ENCODE results near the gene CDC42BPA. TPM values are rescaled to one million over a fixed set of nuclear protein-coding genes. Genes with fewer than 3 reads are reported as not detected.

CDC42BPA gene
- total RNA-seq, 2 donors from 2014 or later: 2.7 to 2.9 TPM

DNA sequence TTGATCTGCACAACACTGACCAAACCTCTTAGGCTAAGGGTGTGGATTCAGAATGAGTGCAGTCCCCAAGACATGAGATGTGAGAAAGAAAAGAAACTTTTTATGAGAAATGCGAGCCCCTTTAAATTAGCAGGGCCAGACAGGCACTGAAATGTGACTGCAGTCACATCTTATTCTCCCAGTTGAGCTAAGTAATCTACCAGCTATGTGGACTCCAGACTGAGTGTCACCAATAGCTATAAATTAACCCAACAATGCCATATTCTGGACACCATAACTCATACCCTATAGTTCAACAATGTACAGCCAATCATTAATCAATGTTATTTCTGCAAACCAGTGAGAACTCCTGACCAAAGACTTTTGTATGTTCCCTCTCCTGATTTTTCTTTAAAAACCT, 225.0 kb downstream of the CDC42BPA start:
- Mint-ChIP-seq H3K4me3 (no peak overlapping the region), H3K27me3 (peaks cover 3% of the 10 kb centered on the region), H3K36me3 (ENCODE audit: low read depth) (no peaks in the 10 kb centered on the region), H3K27ac (no peak overlapping the region), H3K9me3 (no peaks in the 10 kb centered on the region), H3K4me1 (no peaks in the 10 kb centered on the region)
- no peak for ATAC-seq (replicated peaks)

GRCh38 chr1:227092069-227092468, 226.2 kb downstream of the CDC42BPA start:
- Mint-ChIP-seq H3K36me3 (ENCODE audit: low read depth) (no peaks in the 10 kb centered on the region), H3K27me3 (peaks cover 4% of the 10 kb centered on the region), H3K4me3 (no peak overlapping the region), H3K27ac (no peak overlapping the region), H3K9me3 (no peaks in the 10 kb centered on the region), H3K4me1 (no peaks in the 10 kb centered on the region)
- ATAC-seq (replicated peaks): no peak

DNA sequence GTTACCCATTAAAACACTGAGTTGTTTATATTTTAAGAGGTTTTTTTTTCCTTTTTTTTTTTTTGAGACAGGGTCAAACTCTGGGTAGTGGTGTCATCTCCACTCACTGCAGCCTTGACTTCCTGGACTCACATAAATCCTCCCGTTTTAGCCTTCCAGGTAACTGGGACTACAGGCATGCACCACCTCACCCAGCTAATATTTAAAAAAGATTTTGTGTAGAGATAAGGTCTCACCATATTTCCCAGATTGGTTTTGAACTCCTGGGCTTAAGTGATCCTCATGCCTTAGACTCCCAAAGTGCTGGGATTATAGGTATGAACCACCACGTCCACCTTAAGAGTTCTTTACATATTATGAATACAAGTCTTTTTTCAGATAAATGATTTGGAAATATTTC, 231.7 kb downstream of the CDC42BPA start:
- ATAC-seq (replicated peaks): no peak
- Mint-ChIP-seq H3K4me1 (no peaks in the 10 kb centered on the region), H3K27me3 (peaks cover 19% of the 10 kb centered on the region)

DNA sequence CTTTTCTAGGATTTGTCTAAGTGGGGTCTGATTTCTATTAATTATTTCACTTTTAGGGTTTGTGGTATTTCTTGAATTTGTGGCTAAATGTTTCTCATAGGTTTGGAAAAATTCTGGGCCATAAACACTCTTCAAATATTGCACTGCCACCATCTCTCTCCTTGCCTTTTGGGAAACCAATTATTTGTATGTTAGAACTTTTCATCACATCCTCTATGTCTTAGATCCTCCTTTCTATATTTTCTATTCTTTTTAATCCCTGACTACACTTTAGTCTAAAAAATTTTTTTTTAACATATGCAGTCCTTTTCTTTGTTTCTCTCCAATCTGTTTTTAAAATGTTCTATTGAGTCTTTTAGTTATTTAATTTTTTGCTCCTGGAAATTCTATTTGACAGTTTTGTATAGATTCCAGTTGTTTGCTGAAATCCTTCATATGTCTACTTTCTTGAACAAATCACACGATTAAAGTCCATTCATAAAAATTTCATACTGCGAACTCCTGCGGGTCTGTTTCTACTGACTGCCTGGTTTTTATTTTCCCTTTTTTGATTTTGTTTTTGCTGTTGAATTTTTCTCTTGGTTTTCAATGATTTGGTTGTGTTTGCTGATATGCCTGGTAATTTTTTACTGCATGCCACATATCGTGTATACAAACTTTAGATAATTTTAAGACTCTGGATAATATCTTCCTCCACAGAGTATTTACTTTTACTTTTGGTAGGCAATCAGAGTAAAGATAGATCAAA, 235.1 kb downstream of the CDC42BPA start:
- no peaks in the 10 kb centered on the region for H3K4me1 Mint-ChIP-seq
- H3K9me3 Mint-ChIP-seq: peaks cover 5% of the 10 kb centered on the region
- H3K4me3 Mint-ChIP-seq: no peak overlapping the region
- no peak overlapping the region for H3K27ac Mint-ChIP-seq
- H3K27me3 Mint-ChIP-seq: peaks cover 22% of the 10 kb centered on the region
- no peak for ATAC-seq (replicated peaks)
- H3K36me3 Mint-ChIP-seq (ENCODE audit: low read depth): no peaks in the 10 kb centered on the region

More for the DNA sequence above, 231.7 kb downstream of the CDC42BPA start:
- Mint-ChIP-seq H3K36me3 (ENCODE audit: low read depth) (no peaks in the 10 kb centered on the region), H3K9me3 (peaks cover 5% of the 10 kb centered on the region), H3K4me3 (no peak overlapping the region), H3K27ac (no peak overlapping the region)

GRCh38 chr1:227077783-227078182, 240.5 kb downstream of the CDC42BPA start:
- Mint-ChIP-seq H3K9me3 (peaks cover 1% of the 10 kb centered on the region), H3K4me3 (no peak overlapping the region), H3K4me1 (peaks cover 4% of the 10 kb centered on the region), H3K27me3 (peaks cover 21% of the 10 kb centered on the region), H3K36me3 (ENCODE audit: low read depth) (no peaks in the 10 kb centered on the region), H3K27ac (no peak overlapping the region)
- ATAC-seq (replicated peaks): no peak

DNA sequence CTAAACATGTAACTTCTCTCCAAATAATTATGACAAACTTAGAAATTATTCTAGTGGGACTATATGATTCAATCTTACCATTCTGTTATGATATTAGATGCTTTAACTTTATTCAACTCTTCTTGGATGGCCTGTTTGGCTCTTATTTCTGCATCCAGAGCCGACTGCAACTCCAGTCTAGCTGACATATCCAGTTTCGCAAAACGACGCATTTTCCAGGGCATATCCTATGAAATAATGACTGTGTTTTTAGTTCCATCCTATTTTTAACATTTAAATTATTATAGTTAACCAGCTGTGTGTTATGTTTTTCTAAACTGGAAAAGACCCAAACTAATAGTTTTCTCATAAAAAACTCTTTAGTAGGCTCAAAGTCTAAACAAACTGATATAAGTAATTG, 244.5 kb downstream of the CDC42BPA start:
- no peaks in the 10 kb centered on the region for H3K36me3 Mint-ChIP-seq (ENCODE audit: low read depth)
- H3K4me1 Mint-ChIP-seq: peaks cover 5% of the 10 kb centered on the region
- no peaks in the 10 kb centered on the region for H3K9me3 Mint-ChIP-seq
- no peak overlapping the region for H3K27ac Mint-ChIP-seq
- no peak overlapping the region for H3K4me3 Mint-ChIP-seq
- no peak for ATAC-seq (replicated peaks)
- H3K27me3 Mint-ChIP-seq: peaks cover 19% of the 10 kb centered on the region

DNA sequence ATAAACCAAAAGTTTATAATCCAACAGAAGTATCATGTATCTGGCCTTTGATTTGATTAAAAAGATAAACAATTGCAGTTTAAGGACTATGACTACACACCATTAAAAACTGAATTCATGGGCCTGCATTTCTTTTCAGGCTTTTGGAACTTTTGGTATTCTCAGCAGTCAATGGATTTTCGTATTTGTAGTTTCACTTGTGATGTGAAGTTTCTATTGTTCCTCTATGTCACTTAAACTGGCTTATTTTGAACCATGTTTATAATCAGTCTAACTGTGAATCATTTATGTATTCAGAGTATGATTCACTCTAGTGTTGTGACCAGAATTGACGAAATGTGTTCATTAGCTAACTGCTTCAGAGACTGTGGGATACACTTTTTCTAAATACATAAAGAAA, 245.3 kb downstream of the CDC42BPA start:
- H3K4me3 Mint-ChIP-seq: peak overlapping the region; percentile 19
- peaks cover 16% of the 10 kb centered on the region for H3K27me3 Mint-ChIP-seq
- H3K36me3 Mint-ChIP-seq (ENCODE audit: low read depth): no peaks in the 10 kb centered on the region
- H3K4me1 Mint-ChIP-seq: peaks cover 5% of the 10 kb centered on the region
- peak overlapping the region; percentile 64 for H3K27ac Mint-ChIP-seq
- H3K9me3 Mint-ChIP-seq: no peaks in the 10 kb centered on the region
- ATAC-seq (replicated peaks): peak; percentile 99

DNA sequence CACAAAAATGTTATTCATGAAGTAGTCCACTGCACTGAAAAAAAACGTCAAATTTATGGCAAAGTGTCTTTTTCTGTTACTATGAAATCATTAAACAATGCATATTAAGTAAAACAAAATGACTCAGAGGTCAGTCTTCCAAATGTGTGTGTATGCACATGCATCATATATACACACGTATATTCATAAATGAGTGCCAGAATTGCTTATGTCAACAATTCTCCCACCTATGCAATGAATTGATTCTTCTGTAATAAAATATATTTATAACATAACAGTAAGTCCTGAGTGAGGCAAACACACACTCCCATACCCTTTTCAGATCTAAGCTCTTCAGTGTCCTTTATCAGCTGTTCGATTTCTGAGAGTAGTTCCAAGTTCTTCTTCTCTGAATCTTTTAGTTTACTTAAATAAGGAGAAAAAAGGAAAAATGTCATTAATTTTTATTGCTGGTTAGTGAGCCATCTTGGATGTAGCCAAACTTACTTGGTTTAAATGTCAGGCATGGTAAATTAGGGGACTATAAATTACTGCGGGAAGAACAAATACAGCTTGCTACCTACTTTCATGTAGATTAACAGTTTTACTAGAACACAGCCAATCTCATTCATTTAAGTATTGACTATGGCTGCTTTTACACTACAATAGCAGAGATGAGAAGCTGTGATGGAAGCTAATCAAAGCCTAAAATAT, 246.3 kb downstream of the CDC42BPA start:
- H3K27ac Mint-ChIP-seq: no peak overlapping the region
- H3K9me3 Mint-ChIP-seq: no peaks in the 10 kb centered on the region
- peaks cover 5% of the 10 kb centered on the region for H3K4me1 Mint-ChIP-seq
- peaks cover 10% of the 10 kb centered on the region for H3K27me3 Mint-ChIP-seq
- H3K4me3 Mint-ChIP-seq: no peak overlapping the region
- H3K36me3 Mint-ChIP-seq (ENCODE audit: low read depth): no peaks in the 10 kb centered on the region
- no peak for ATAC-seq (replicated peaks)

- Mint-ChIP-seq H3K27me3 (peaks cover 10% of the 10 kb centered on the region), H3K4me1 (peaks cover 5% of the 10 kb centered on the region), H3K27ac (no peak overlapping the region), H3K9me3 (no peaks in the 10 kb centered on the region), H3K4me3 (no peak overlapping the region), H3K36me3 (ENCODE audit: low read depth) (no peaks in the 10 kb centered on the region)
- ATAC-seq (replicated peaks): no peak
Measured at GRCh38 chr1:227070638-227071285, 247.5 kb downstream of the CDC42BPA start.

DNA sequence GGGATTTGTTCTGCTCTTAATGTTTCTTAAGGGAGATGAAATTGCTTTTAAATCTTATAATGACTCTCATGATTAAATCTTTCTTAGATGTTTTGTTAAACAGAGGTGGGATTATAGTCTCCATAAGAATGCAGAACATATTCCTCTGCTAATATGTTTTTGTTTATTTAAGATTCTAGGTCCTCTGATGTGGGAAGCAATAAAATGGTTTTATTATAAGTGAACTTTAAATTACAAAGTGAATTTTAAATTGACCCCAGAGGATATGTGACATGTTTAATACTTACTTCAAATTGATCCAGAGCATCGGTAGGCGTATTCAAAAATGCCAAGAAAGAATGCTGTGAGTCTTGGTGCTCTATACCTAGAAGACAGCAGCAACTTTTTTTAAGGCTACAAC, 248.8 kb downstream of the CDC42BPA start:
- H3K9me3 Mint-ChIP-seq: no peaks in the 10 kb centered on the region
- peaks cover 11% of the 10 kb centered on the region for H3K27me3 Mint-ChIP-seq
- no peaks in the 10 kb centered on the region for H3K36me3 Mint-ChIP-seq (ENCODE audit: low read depth)
- H3K4me3 Mint-ChIP-seq: no peak overlapping the region
- peaks cover 5% of the 10 kb centered on the region for H3K4me1 Mint-ChIP-seq
- ATAC-seq (replicated peaks): no peak
- H3K27ac Mint-ChIP-seq: no peak overlapping the region

GRCh38 chr1:227068883-227069282, 249.4 kb downstream of the CDC42BPA start:
- H3K27ac Mint-ChIP-seq: no peak overlapping the region
- ATAC-seq (replicated peaks): no peak
- no peaks in the 10 kb centered on the region for H3K9me3 Mint-ChIP-seq
- H3K27me3 Mint-ChIP-seq: peaks cover 11% of the 10 kb centered on the region
- peaks cover 5% of the 10 kb centered on the region for H3K4me1 Mint-ChIP-seq
- no peak overlapping the region for H3K4me3 Mint-ChIP-seq
- no peaks in the 10 kb centered on the region for H3K36me3 Mint-ChIP-seq (ENCODE audit: low read depth)

GRCh38 chr1:227066999-227067398, 251.3 kb downstream of the CDC42BPA start:
- Mint-ChIP-seq H3K9me3 (no peaks in the 10 kb centered on the region), H3K4me3 (no peak overlapping the region), H3K36me3 (ENCODE audit: low read depth) (no peaks in the 10 kb centered on the region), H3K27me3 (peaks cover 15% of the 10 kb centered on the region), H3K4me1 (no peaks in the 10 kb centered on the region), H3K27ac (no peak overlapping the region)
- no peak for ATAC-seq (replicated peaks)

DNA sequence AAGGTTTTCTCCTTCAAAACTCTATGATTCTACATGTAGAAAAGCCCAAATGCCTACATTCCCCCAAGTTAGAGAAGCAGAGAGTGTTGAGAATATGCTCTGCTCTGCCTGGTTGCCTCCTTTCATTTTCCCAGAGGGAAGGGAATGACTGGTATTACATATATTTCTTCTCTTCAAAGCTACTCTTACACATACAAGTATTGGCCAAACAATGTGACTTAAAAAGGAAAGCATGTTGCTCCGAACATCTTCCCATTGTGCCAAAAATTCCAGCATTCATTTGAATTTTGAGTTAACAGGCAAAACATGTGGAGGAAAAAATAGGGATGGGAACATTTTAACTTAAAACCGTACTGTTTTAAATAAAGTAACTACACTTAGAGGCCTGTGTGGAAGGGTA, 253.0 kb downstream of the CDC42BPA start:
- Mint-ChIP-seq H3K4me3 (no peak overlapping the region), H3K27ac (no peak overlapping the region)

DNA sequence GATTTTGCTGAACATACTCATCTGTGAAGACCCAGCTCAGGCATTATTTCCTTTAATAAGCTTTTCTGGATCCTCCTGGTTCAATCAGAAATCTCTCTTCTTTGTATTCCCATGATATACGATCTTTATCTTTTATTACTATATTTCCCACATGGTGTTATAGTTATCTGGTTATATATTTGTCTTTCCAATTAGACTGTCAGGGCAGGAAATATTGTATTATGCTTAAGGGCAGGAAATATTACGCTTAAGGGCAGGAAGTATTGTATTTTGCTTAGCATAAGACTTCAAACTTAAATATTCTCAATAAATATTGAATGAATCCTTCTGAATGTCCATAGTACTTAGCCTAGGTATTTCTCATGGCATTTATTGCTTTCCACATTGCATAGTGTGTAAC, 256.0 kb downstream of the CDC42BPA start:
- Mint-ChIP-seq H3K4me3 (no peak overlapping the region), H3K9me3 (peaks cover 3% of the 10 kb centered on the region), H3K27ac (no peak overlapping the region), H3K4me1 (no peaks in the 10 kb centered on the region), H3K36me3 (ENCODE audit: low read depth) (no peaks in the 10 kb centered on the region), H3K27me3 (peaks cover 18% of the 10 kb centered on the region)
- no peak for ATAC-seq (replicated peaks)

More for the DNA sequence above, 253.0 kb downstream of the CDC42BPA start:
- Mint-ChIP-seq H3K4me1 (no peaks in the 10 kb centered on the region), H3K9me3 (peaks cover 2% of the 10 kb centered on the region), H3K36me3 (ENCODE audit: low read depth) (no peaks in the 10 kb centered on the region), H3K27me3 (peaks cover 20% of the 10 kb centered on the region)
- ATAC-seq (replicated peaks): no peak

GRCh38 chr1:227059076-227059475, 259.2 kb downstream of the CDC42BPA start:
- Mint-ChIP-seq H3K36me3 (ENCODE audit: low read depth) (no peaks in the 10 kb centered on the region), H3K4me3 (no peak overlapping the region), H3K4me1 (no peaks in the 10 kb centered on the region), H3K9me3 (peaks cover 3% of the 10 kb centered on the region), H3K27me3 (peaks cover 9% of the 10 kb centered on the region), H3K27ac (no peak overlapping the region)
- ATAC-seq (replicated peaks): no peak

Measured in activated T-helper 17 cell treated with anti-CD3 and anti-CD28 coated beads, Interleukin-2, amount 50 U/mL, for 72 hours (primary cell).